HG02885 (cell line): Measurements from ENCODE around the gene COQ8A.
A peak's percentile ranks its signal among the peaks of the same experiment; 100 is the strongest.

Experiments
- ATAC-seq: cut with Tn5 transposase; IDR thresholded peaks from one replicate; pipeline ENCODE4 v1.9.1; 2021; ENCODE audit warnings: mild to moderate bottlenecking; ENCODE audit not compliant: unreplicated experiment, poor library complexity

The COQ8A gene

GRCh38 chr1:226982451-226983177, 42.5 kb downstream of the COQ8A start:
- no peak for ATAC-seq

- ATAC-seq = no peak
These were observed 43.3 kb downstream of the COQ8A start for GRCh38 chr1:226983247-226983991.

- ATAC-seq = no peak
These were observed 43.9 kb downstream of the COQ8A start for GRCh38 chr1:226983992-226984364.

GRCh38 chr1:226984521-226985238, 44.6 kb downstream of the COQ8A start:
- no peak for ATAC-seq

GRCh38 chr1:226985239-226985838, 45.2 kb downstream of the COQ8A start:
- ATAC-seq = no peak

- no peak for ATAC-seq
These were observed 45.9 kb downstream of the COQ8A start for GRCh38 chr1:226985839-226986463.

GRCh38 chr1:226986496-226987178, 46.5 kb downstream of the COQ8A start:
- ATAC-seq = no peak

- no peak for ATAC-seq
These were observed 47.1 kb downstream of the COQ8A start for GRCh38 chr1:226987179-226987536.

GRCh38 chr1:226987623-226988333, 47.7 kb downstream of the COQ8A start:
- no peak for ATAC-seq

- ATAC-seq = no peak
These were observed 48.2 kb downstream of the COQ8A start for GRCh38 chr1:226988334-226988666.

GRCh38 chr1:226989085-226989920, 49.2 kb downstream of the COQ8A start:
- ATAC-seq = no peak

GRCh38 chr1:226990133-226990716, 50.1 kb downstream of the COQ8A start:
- peak; percentile 80 for ATAC-seq

- no peak for ATAC-seq
These were observed 51.8 kb downstream of the COQ8A start for GRCh38 chr1:226991920-226992319.

- no peak for ATAC-seq
These were observed 53.9 kb downstream of the COQ8A start for GRCh38 chr1:226993814-226994585.

- no peak for ATAC-seq
These were observed 54.7 kb downstream of the COQ8A start for GRCh38 chr1:226994586-226995364.
